HG02981 (cell line): ENCODE data around the gene ANKMY2.
"Not testable (repeated sequence)": the region's sequence is repeated elsewhere in the genome, so short reads cannot be mapped to it uniquely, and the experiment has no call there.

Source experiments
- ATAC-seq: cut with Tn5 transposase; IDR thresholded peaks from one replicate; pipeline ENCODE4 v1.9.1; 2021; ENCODE audit warnings: mild to moderate bottlenecking, moderate library complexity; ENCODE audit not compliant: unreplicated experiment

ANKMY2 gene

DNA sequence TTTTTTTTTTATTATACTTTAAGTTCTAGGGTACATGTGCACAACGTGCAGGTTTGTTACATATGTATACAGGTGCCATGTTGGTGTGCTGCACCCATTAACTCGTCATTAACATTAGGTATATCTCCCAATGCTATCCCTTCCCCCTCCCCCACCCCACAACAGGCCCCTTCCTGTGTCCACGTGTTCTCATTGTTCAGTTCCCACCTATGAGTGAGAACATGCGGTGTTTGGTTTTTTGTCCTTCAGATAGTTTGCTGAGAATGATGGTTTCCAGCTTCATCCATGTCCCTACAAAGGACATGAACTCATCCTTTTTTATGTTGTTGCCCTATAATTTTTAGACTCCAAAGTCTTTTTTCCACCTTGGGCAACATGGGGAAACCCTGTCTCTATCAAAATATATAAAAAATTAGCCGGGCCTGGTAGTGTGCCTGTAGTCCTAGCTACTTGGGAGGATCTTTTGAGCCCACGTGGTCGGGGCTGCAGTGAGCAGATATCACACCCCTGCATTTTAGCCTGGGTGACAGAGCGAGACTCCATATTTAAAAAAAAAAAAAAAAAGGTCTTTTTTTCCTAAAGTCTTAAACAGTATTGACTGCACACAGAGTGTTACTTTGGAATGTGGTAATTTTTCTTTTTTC is 14.4 kb upstream of the ANKMY2 start:
- ATAC-seq: not testable (repeated sequence)

- no peak for ATAC-seq
Observed at GRCh38 chr7:16657656-16658279, 12.2 kb upstream of the ANKMY2 start.

DNA sequence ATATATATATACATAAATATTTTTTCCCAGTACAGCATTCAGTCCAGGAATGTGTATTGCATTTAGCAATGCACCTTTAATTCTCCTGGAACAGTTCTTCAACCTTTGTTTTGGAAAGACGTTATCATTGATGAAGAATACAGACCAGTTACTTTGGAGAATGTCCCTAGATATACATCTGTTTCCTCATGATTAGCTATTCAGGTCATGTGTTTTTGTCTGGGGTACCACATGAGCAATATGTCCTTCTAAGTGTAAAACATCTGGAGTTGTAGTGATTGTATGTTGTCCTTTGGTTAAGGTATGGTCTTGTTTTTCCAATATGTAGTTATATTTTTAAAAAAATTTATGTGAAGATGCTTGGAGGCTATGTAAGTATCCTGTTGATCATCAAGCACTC is 10.6 kb upstream of the ANKMY2 start:
- ATAC-seq: no peak

DNA sequence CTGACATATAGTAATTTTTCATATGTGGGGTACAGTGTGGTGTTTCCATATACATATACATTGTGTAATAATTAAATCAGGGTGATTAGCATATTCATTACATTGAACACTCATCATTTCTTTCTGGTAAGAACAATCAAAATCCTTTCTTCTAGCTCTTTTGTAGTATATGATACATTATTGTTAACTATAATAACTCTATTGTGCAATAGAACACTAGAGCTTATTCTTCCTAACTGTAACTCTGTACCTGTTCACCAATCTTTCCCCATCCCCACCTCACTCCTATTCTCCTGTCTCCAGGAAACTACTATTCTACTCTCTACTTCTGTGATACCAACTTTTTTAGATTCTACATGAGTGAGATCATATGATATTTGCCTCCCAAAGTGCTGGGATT is 9.8 kb upstream of the ANKMY2 start:
- no peak for ATAC-seq

DNA sequence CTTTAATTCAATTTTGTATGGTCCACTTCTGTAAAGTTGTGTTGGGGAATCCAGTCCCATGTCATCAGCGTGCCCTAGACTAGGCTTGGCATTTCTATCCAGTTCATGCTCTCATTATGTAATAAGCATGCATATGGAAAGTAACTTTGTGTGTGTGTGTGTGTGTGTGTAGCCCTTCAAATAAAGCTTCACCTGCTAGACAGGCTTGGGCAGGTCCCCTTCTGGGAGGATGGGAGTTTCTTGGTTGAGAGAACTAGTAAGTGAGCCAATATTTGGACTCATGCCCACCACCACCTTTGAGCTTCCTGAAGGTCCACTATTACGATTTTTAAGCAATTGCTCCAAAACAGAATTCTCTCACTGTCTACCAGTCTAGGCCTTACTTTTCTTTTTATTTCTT is 7.3 kb upstream of the ANKMY2 start:
- no peak for ATAC-seq

GRCh38 chr7:16652240-16652583 is 6.7 kb upstream of the ANKMY2 start:
- ATAC-seq: no peak

DNA sequence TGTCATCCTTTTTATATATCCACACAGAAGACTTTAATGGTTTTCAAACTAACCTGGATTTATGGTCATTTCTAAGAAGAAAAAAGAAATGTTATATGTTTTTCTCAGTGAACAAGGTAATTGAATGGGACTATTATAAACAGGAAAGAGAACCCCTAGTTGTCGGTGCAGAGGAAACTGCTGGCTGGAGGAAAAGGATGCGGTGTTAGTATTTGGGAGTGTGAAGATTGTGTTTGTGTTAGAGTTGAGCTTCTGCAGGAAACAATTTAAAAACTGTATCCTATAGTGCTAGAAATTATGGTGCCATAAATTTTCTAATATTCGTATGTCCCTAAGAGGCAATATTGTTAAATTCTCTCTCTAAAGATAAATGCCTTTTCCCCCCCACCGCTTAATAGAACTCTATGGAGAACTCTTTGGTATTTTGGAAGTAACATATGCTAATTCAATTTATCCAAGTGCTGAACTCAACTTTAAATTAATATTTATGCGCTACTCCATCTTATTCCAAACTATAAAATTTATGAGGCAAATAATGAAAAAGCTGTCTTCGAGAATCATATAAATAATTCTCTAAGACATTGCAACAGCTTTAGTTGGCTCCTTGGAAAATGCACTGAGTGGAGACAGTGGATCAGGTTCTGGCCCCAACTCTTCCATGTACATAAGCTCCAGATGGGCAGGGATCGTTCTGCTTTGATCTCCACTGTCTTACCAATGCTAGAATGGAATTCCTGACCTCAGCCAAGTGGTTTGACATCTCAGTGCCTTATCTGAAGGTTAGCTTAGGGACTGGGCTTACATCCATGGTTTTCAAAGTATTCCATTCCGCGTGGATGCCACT is 6.1 kb upstream of the ANKMY2 start:
- ATAC-seq: no peak

DNA sequence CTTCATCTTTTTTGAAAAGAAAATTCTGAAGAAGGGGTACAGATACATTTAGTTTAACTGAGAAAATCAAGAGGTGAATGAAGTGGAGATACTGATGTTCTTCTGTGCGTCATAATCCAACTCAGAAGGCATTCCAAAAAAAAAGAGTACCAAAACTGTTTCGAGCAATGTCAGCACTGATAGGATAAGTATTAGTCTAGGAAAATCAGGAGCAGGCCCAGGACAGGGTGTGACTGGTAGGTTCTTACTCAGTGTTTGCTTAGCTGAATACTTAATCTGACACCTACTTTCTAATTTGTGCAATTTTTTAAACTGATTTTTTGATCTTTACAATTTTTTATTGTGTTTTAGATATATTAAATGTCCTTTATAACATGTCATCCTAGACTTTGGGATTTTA is 4.7 kb upstream of the ANKMY2 start:
- ATAC-seq: no peak

- no peak for ATAC-seq
Observed at GRCh38 chr7:16649196-16649595, 3.6 kb upstream of the ANKMY2 start.

DNA sequence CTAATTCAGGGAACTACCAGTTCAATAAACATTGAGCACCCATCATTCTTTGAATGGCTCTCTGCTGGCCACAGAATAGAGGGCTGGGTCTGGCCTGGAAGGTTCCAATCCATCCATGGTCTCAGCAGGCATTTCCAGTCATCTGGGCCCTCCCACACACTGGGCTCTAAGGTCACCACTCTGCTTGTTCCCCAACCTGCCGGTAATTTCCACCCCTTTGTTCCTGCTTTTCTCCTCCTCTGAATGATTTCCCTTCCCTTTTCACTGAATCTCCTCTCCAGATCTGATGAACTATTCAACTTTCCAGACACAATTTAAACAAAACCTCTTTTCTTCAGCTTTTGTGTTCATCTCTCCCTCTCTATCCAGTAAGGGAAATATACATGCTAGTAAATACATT is 3.0 kb upstream of the ANKMY2 start:
- ATAC-seq: no peak

DNA sequence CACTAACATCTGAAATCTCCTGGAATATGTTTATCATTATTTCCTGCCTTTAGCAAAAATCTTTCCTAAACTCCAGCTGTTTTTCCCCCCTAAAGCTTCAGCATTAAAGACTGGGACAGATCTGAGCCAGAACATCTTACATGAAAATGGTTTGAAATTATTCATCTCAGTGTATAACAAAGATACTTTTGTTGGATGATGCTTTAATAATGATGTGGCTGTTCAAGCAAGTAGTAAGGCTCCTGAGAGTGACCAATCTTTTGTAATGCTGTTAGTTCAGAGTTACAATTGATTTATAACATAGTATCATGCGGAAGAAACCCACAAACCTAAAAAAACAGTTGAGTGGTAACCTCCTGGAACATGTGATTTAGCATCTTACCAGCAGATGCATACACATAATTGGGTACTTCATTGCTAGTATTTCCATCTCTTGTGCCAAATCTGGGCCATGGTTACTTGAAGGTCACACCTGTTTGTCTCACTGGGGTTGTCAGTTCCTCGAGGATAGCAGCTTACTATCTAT is 1.9 kb upstream of the ANKMY2 start:
- ATAC-seq: no peak

DNA sequence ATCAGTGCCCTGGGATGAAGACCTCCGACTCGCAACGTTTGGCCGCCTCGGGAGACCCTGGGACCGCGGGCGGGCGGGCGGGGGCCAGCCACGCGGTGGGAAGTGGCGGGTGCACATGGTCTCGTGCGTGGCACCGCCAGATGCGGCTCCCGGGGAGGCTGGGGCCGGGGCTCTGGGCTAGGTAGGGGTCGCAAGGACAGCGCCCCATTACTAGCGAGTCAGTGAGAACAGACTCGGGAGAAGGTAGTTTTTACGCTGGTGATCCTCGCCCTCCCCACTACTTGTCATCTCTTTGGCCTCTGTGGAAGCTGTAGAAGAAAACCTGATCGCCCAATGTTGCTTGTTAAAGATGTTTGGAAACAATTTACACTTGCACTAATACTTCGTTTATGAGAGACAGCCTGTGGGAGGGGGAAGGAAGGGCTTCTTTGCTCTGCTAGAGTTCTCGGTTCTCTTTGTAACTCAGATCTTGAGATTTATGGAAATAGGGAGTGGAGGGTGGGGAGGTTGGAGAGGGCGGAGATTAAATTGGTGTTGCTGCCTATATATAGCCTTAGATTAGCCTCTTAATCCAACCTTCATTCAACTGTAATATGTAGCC is 1.0 kb upstream of the ANKMY2 start:
- ATAC-seq: no peak

DNA sequence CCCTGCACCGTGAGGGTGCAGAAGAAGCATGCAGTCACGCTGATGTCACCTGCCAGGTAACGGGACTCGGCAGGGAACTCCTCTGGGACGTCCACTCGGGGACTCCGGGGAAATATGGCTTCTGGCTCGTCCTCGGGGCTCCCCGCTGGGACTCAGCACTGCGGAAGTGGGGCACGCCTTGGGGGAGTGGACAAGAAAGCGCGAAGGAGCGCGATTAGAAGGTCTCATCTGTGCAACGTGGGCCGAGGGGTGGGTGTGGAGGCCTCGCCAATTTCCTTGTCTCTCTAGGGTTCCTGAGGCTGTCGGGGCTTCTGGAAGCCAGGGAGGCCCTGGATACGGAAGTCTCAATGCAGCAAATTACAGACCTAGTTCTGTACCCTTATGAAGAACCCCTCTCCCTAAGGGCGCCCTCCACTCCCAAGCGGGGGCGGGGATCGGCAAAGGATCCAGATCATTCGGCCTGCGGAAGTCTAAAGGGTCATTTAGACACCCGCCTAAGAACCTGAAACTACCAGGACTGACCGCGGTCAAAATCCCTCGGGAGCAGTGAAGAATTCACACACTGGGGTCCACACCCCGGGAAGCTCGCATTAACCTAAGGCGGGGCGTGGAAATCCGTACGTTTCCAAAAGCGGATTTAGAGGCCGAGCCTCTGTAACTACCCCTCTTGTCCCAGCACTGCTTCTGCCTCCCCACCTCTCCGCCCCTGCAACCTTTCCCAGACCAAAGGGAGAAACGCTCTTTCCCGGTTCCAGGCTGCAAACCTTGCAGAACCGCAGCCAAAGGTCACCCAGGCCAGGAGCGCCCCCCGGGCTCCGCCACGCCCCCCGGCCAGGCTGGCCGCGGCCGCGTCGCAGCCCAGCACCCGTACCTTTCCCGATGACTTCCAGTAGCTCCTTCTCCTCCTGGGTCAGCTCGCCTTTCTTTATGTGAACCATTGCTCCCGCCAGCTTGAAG is 640 bp downstream of the ANKMY2 start:
- no peak for ATAC-seq

GRCh38 chr7:16644157-16644556 is 1.4 kb downstream of the ANKMY2 start:
- ATAC-seq: no peak

- no peak for ATAC-seq
Observed at GRCh38 chr7:16638282-16639280, 7.0 kb downstream of the ANKMY2 start.

DNA sequence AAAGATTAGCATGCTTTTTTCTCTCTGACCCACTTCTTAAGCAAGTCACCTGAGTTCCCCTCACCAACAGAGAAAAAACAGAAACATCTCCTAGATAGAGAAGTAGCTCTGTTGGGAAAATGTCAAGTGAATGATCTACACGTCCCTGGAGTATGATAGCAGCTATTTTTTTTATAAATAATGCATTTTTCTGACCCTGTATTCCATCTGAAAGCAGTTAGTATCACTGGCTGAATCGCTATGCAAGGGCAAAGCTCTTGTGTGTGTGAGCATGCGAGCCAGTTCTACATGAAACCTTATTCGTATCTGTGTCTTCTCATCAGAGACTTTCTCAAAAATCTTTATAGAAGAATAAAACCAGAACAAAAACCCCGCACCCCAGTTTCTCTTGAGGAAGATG is 8.2 kb downstream of the ANKMY2 start:
- ATAC-seq: no peak

- no peak for ATAC-seq
Observed at GRCh38 chr7:16636555-16637101, 8.9 kb downstream of the ANKMY2 start.

- ATAC-seq: no peak
Observed at GRCh38 chr7:16634271-16634738, 11.2 kb downstream of the ANKMY2 start.

GRCh38 chr7:16630654-16631053 is 14.9 kb downstream of the ANKMY2 start:
- ATAC-seq: no peak
